SK-N-SH (cell line): ENCODE results near the gene SMIM3.

ENCODE experiments used
- CTCF ChIP-seq: fragments of 200-600 bp; sonication (generic); IDR thresholded peaks from 2 replicates; pipeline ENCODE4 v1.6.1; 2017; ENCODE audit warnings: antibody characterized with exemption, mild to moderate bottlenecking, moderate library complexity
- EP300 ChIP-seq, 2 experiments: IDR thresholded peaks; 2 replicates each; pipeline versions ENCODE4 v1.4.0 to v1.6.1; 2012; ENCODE audit warnings: borderline replicate concordance in 1 of 2, low read depth in 1 of 2, low read length in 1 of 2
- GABPA ChIP-seq: IDR thresholded peaks from 2 replicates; pipeline ENCODE4 v1.4.0; 2012; ENCODE audit warnings: low read depth, mild to moderate bottlenecking

DNA sequence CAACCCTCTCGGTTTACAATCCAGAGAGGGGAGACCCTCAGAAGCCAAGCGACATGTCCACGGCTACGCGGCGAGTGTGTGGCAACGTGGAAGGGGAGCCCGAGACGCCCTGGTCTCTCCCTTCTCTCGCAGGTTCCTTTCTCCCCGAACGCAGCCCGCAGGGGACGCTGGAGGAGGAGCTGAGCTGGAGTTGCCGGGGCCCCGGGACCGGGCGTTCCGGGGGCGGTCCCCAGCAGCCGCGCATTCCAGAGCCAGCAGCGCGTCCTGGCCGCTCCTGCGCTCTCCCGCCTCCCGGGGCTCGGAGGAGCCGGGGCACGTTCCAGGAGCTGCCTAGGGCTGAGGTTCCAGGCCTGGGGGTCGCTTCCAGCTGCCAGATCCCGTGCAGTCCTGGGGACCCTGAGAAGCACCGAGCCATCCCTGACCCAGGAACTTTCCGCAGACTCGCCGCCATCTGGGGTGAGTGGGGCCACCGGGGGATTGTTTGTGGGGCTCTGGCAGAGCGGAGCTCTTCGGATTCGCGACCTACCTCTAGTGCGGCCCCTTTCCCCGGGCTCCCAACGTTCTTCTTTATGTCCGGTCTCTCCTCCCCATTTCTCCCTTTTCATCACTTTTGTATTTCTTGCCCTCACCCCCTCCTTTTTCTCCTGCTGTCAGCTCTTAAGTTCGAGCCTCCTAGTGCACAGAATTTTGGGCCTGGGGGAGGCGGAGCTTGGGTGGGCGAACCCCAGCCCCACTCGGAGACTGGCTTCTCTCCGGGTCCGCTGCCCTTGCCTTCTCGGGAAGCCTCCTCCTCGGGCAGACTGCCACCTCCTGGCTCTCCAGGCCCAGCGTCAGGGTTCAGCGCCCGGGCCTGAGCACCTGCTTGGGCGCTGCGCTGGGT, at the start of gene SMIM3:
- TF ChIP-seq GABPA: peak; percentile 24; the same call in 1 of the 2 replicates
- TF ChIP-seq CTCF: peak; percentile 60
- TF ChIP-seq EP300 (IDR thresholded peaks at IDR 0.05; ENCODE audit: borderline replicate concordance in 1 of 2, low read depth in 1 of 2, low read length in 1 of 2): peak in 1 of 2 experiments; percentile 50; a peak in 1 of 4 replicates
